Thymus (tissue), 11 donors: ENCODE measurements around the gene FAM8A1. TPM values are rescaled to one million over a fixed set of nuclear protein-coding genes. Genes with fewer than 3 reads are reported as not detected.
A peak's percentile ranks its signal among the peaks of the same experiment; 100 is the strongest.

Source experiments
- DNase-seq, 9 donors: peaks; one replicate each; pipeline ENCODE4 v3.0.0-alpha.2; 2013; ENCODE audit warnings: low spot score in 9 of 9, low read depth in 6 of 9, missing footprints in 1 of 9
- H3K27ac ChIP-seq, 2 donors: one replicate each; pipeline ENCODE4 v1.5.1; 2013; ENCODE audit warnings: control low read depth in 1 of 2, low read depth in 1 of 2, low read length in 1 of 2, mild to moderate bottlenecking in 1 of 2, moderate library complexity in 1 of 2
- H3K27me3 ChIP-seq, 2 donors: one replicate each; pipeline ENCODE4 v1.5.1; 2013; ENCODE audit warnings: low read length in 1 of 2; ENCODE audit not compliant: control insufficient read depth in 2 of 2, insufficient read depth in 1 of 2
- H3K36me3 ChIP-seq, 2 donors: one replicate each; pipeline ENCODE4 v1.5.1; 2013; ENCODE audit warnings: low read length in 1 of 2, mild to moderate bottlenecking in 1 of 2, moderate library complexity in 1 of 2; ENCODE audit not compliant: control insufficient read depth in 2 of 2, insufficient read depth in 2 of 2
- H3K4me1 ChIP-seq, 2 donors: one replicate each; pipeline ENCODE4 v1.5.1; 2013; ENCODE audit warnings: low read length in 2 of 2; ENCODE audit not compliant: control insufficient read depth in 2 of 2, insufficient read depth in 2 of 2
- H3K4me3 ChIP-seq, 2 donors: one replicate each; pipeline ENCODE4 v1.5.1; 2013; ENCODE audit warnings: low read length in 2 of 2, control low read depth in 1 of 2, mild to moderate bottlenecking in 1 of 2
- H3K9me3 ChIP-seq, 2 donors: one replicate each; pipeline ENCODE4 v1.5.1; 2013; ENCODE audit warnings: low read length in 1 of 2, mild to moderate bottlenecking in 1 of 2; ENCODE audit not compliant: control insufficient read depth in 2 of 2, insufficient read depth in 1 of 2
- WGBS: extraction: QIAGEN DNeasy Blood & Tissue Kit; methylation state at CpG from one replicate; pipeline ENCODE4 v1.1.7; 2013; 5-methylcytosine and 5-hydroxymethylcytosine counted together
- polyA plus RNA-seq: library from polyadenylated mRNA; stranded (reverse); fragments of 200-250 nt; gene quantifications from one replicate; pipeline ENCODE4 v1.2.3, GENCODE V29; 2013
- total RNA-seq: library from RNA; stranded (reverse); fragments of 120-200 nt; gene quantifications from one replicate; pipeline ENCODE4 v1.2.4, GENCODE V29; 2013
- donor health status: healthy.

Gene FAM8A1
- total and polyA plus RNA-seq, 2 donors: 15.7 to 16.8 TPM

DNA sequence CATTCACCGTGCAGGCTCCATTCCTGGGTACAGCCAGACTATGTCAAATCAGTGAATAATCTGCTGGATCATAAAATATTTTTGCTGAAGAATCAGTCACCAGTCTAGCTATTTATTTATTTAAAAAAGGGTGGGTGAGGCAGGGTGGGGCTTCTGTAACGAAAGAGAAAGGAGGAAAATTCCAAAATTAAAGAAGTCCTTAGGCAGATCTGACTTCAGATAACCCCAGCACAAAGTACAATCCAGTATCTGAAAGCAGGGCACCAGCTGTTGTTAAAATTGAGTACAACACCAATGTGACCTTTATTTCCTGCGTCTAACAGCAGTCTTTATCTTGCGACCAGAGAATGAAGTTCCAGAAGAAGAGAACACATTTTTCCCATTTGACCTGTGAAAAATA, 15.7 kb downstream of the FAM8A1 start:
- H3K27me3 ChIP-seq: no peaks in the 10 kb centered on the region
- H3K4me3 ChIP-seq: no peak overlapping the region
- no peak overlapping the region for H3K27ac ChIP-seq
- H3K9me3 ChIP-seq: no peaks in the 10 kb centered on the region
- WGBS: 96% methylated on average over 4 of the region's 4 CpGs
- no peaks in the 10 kb centered on the region for H3K4me1 ChIP-seq
- no peak for DNase-seq
- H3K36me3 ChIP-seq: peaks cover 20 to 39% of the 10 kb centered on the region in 2 donors

DNA sequence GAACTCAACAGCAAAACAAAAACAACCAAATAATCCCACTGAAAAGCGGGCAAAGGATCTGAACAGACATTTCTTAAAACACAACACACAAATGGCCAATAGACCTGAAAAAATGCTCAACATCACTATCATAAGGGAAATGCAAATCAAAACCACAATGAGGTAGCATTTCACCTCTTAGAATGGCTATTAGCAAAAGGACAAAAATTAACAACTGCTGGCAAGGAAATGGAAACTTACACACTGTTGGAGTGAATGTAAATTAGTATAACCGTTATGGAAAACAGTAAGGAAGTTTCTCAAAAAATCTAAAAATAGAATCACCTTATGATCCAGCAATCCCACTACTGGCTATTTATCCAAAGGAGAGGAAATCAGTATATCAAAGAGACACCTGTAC, 20.9 kb downstream of the FAM8A1 start:
- Histone ChIP-seq H3K27ac (no peak overlapping the region), H3K9me3 (no peaks in the 10 kb centered on the region), H3K4me1 (no peaks in the 10 kb centered on the region), H3K4me3 (no peak overlapping the region), H3K27me3 (no peaks in the 10 kb centered on the region), H3K36me3 (peaks cover 24 to 47% of the 10 kb centered on the region in 2 donors)
- 73% methylated on average over 2 of the region's 2 CpGs for WGBS
- DNase-seq: no peak

DNA sequence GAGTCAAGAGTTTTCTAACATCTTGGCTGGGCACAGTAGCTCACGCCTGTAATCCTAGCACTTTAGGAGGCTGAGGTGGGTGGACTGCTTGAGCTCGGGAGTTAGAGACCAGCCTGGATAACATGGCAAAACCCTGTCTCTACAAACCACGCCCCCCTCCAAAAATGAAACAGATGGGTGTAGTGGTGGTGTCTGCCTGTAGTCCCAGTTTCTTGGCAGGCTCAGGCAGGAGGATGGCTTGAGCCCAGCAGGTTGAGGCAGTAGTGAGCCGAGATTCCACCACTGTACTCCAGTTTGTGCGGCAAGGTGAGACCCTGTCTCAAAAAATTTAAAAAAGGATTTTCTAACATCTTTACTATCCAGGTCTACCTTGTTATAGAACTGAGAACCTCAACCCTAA, 22.0 kb downstream of the FAM8A1 start:
- Histone ChIP-seq H3K9me3 (no peaks in the 10 kb centered on the region), H3K36me3 (peaks cover 18 to 45% of the 10 kb centered on the region in 2 donors), H3K27ac (no peak overlapping the region), H3K4me1 (no peaks in the 10 kb centered on the region), H3K27me3 (no peaks in the 10 kb centered on the region), H3K4me3 (no peak overlapping the region)
- WGBS: 98% methylated on average over 5 of the region's 5 CpGs
- no peak for DNase-seq

DNA sequence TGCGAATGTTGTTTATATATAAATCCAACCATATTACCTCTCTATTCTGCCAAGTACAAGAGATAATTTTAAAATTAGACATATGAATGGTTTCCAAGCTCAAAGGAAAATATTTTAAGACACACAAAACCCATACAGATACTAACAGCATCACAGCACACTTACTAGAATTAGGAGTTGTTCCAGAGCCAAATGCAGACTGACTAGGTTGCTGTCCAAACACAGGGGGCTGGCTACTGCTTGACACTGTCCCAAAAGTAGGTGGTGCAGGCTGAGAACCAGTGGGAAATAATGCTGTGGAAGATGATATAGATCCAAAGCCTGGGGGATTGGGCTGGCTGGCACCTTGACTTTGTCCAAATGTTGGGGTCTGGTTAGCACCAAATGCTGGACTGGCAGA, 24.3 kb downstream of the FAM8A1 start:
- DNase-seq: no peak
- 96% methylated on average over 1 of the region's 1 CpG for WGBS
- H3K36me3 ChIP-seq: peaks cover 16 to 49% of the 10 kb centered on the region in 2 donors
- no peak overlapping the region for H3K4me3 ChIP-seq
- no peaks in the 10 kb centered on the region for H3K4me1 ChIP-seq
- no peaks in the 10 kb centered on the region for H3K9me3 ChIP-seq
- H3K27me3 ChIP-seq: no peaks in the 10 kb centered on the region
- no peak overlapping the region for H3K27ac ChIP-seq

DNA sequence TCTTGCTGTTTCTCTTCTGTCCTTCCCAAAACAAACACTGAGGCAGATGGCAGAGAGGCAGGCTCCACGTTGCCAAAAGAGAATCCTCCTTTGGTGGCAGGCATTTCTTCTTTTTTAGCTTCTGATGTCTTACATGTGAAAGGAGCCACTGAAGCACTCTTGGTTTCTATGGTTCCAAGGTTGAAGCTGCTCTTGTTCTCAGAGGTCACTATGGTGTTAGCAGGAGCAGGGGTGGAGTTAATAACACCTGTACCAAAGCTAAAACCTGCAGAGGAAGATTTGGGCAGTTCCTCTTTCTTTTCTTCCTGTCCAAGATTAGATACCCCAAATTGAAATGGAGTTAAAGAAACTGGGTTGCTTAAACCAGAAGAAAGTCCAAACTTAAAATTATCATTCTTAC, 28.8 kb downstream of the FAM8A1 start:
- no peaks in the 10 kb centered on the region for H3K9me3 ChIP-seq
- peaks cover 16 to 71% of the 10 kb centered on the region in 2 donors for H3K36me3 ChIP-seq
- H3K27me3 ChIP-seq: no peaks in the 10 kb centered on the region
- no peak overlapping the region for H3K27ac ChIP-seq
- DNase-seq: no peak
- H3K4me3 ChIP-seq: no peak overlapping the region
- WGBS: 96% methylated on average over 1 of the region's 1 CpG
- peaks cover 6 to 8% of the 10 kb centered on the region in 2 donors for H3K4me1 ChIP-seq

DNA sequence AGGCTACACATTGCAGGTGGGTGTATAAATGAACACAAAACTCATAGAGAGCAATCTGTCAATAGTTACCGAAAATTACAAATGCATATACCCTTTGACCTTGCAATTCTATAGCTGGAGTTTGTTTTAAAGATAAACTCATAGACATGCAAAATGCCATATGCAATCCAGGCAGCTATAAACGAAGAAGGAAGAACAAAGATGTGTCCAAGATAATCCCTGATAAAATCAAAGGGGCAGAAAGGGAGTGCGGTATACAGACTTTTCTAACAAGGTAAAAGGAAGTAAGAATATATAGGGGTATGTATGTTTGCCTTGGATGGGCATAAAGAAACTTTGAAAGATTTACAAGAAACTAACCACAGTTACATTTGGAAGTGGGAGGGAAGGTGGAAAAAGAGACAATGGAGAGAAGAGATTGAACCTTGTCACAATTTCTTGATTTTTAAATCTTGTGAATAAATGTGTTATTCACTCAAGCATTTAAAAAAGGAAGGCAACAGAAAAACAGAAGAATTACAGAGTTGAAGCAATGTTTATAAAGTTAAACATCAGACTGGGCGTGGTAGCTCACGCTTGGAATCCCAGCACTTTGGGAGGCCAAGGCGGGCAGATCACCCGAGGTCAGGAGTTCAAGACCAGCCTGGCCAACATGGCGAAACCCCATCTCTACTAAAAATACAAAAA, 29.9 kb downstream of the FAM8A1 start:
- no peak overlapping the region for H3K27ac ChIP-seq
- no peak overlapping the region for H3K4me3 ChIP-seq
- no peaks in the 10 kb centered on the region for H3K27me3 ChIP-seq
- no peak for DNase-seq
- peaks cover 11 to 65% of the 10 kb centered on the region in 2 donors for H3K36me3 ChIP-seq
- peaks cover 12 to 17% of the 10 kb centered on the region in 2 donors for H3K4me1 ChIP-seq
- no peaks in the 10 kb centered on the region for H3K9me3 ChIP-seq
- 96% methylated on average over 8 of the region's 8 CpGs for WGBS

DNA sequence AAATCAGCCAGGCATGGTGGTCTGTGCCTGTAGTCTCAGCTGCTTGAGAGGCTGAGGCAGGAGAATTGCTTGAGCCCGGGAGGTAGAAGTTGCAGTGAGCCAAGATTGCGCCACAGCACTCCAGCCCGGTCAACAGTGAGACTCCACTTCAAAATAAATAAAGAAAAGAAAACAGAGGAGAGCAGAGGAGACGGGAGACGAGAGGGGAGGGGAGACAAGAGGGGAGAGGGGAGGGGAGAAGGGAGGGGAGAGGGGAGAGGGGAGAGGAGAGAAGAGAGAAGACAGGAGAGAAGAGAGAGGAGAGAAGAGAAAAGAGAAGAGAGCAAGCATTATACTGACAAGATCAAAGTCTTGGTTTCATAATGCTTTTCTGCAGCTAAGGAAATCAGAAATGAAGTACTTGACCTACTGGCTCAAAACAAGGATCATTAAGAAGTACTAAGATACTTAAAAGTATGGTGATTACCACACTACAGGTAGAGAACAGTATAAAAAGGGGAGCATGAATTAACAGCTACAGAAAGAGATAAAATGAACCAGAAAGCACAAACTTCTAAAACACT, 30.5 kb downstream of the FAM8A1 start:
- 93% methylated on average over 5 of the region's 5 CpGs for WGBS
- Histone ChIP-seq H3K36me3 (peaks cover 10 to 63% of the 10 kb centered on the region in 2 donors), H3K27ac (no peak overlapping the region), H3K4me1 (peaks cover 12 to 17% of the 10 kb centered on the region in 2 donors), H3K4me3 (no peak overlapping the region), H3K27me3 (no peaks in the 10 kb centered on the region), H3K9me3 (no peaks in the 10 kb centered on the region)
- no peak for DNase-seq

DNA sequence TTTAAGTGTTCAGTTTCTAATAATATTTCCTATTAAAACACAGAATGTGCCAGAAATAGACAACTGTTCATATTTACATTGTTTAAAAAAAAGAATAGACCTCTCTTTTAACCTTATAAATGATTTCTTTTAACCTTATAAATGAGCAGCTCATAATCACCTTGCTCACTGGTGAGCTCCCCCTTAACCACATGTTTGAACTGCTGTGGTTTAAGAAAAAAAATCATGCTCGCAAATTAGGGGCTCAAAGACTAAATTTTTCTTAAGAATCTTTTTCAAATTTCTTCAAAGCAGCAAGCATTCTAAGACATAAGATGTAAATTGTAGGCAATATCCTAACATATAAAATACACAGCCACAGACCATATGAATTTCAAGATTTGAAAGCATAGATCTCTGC, 32.8 kb downstream of the FAM8A1 start:
- DNase-seq: peak in 6 of 9 donors; percentile 2 to 50 (median 7)
- H3K27ac ChIP-seq: no peak overlapping the region
- H3K27me3 ChIP-seq: no peaks in the 10 kb centered on the region
- 8% methylated on average over 1 of the region's 1 CpG for WGBS
- H3K4me3 ChIP-seq: no peak overlapping the region
- H3K36me3 ChIP-seq: peaks cover 13 to 61% of the 10 kb centered on the region in 2 donors
- H3K9me3 ChIP-seq: no peaks in the 10 kb centered on the region
- peaks cover 12 to 17% of the 10 kb centered on the region in 2 donors for H3K4me1 ChIP-seq

DNA sequence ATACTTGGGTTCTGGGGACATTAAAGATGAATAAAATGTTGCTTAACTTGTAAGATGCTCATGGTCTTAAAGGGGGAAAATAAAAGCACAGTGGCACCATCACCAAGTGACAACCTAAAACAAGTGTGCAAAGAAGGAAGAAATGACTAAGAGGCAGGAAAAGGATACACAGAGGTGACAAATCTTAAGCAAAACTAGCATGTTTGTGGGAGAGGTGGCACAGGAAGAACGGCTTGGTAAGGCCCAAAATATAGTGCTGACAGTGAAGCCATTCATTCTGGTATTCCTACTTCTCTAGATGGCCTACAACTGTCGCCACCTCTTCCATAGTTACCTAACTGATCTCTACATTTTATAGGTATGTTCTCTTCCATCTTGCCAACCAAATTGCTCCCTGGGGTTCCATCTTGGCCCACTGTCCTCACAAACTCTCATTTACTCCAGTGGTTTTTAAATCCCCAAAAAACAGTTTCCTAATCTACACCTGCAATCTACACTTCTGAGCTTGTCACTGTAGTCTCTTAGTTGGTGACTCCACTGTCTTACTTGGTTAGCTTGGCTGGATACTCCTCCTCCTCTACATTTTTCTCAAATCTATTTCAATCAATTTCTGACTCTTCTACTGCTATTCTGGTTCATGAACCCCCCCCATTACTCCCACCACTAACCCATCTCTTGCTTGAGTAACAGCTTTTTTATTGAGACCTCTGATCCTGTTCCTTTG, 33.5 kb downstream of the FAM8A1 start:
- 72% methylated on average over 2 of the region's 2 CpGs for WGBS
- Histone ChIP-seq H3K4me1 (peaks cover 12 to 17% of the 10 kb centered on the region in 2 donors), H3K27me3 (no peaks in the 10 kb centered on the region), H3K4me3 (no peak overlapping the region), H3K9me3 (no peaks in the 10 kb centered on the region), H3K36me3 (peaks cover 11 to 63% of the 10 kb centered on the region in 2 donors), H3K27ac (peak overlapping the region in 1 of 2 donors; percentile 52)
- peak in 5 of 9 donors; percentile 2 to 37 (median 4) for DNase-seq
